Measurements from ENCODE around the gene CYP4V2.

DNA sequence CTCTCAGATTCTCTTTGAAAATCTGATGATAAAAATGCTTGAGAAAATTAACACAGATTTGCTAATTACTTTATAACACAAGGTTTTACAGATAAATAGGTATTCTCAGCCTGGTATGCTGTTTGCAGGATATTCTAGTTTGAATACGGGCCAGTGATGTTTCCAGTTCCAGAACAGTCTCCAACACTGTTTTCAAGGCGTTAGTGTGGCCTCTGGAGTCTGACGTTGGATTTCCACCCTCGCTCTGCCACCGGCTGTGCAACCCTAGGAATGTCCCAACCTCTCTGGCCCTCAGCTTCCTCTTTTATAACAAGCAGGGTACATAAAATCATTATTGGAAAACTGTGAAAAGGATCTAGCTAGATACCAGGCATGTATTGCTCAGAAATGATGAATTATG is 23.8 kb upstream of the CYP4V2 start:
- TF ChIP-seq, protein P1, sequence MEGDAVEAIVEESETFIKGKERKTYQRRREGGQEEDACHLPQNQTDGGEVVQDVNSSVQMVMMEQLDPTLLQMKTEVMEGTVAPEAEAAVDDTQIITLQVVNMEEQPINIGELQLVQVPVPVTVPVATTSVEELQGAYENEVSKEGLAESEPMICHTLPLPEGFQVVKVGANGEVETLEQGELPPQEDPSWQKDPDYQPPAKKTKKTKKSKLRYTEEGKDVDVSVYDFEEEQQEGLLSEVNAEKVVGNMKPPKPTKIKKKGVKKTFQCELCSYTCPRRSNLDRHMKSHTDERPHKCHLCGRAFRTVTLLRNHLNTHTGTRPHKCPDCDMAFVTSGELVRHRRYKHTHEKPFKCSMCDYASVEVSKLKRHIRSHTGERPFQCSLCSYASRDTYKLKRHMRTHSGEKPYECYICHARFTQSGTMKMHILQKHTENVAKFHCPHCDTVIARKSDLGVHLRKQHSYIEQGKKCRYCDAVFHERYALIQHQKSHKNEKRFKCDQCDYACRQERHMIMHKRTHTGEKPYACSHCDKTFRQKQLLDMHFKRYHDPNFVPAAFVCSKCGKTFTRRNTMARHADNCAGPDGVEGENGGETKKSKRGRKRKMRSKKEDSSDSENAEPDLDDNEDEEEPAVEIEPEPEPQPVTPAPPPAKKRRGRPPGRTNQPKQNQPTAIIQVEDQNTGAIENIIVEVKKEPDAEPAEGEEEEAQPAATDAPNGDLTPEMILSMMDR (conservative IDR thresholded peaks at IDR 0.05), result no peak
- TF ChIP-seq ZFX (IDR thresholded peaks at IDR 0.05), result no peak
